ENCODE data around the gene MAGEF1.

Gene MAGEF1

DNA sequence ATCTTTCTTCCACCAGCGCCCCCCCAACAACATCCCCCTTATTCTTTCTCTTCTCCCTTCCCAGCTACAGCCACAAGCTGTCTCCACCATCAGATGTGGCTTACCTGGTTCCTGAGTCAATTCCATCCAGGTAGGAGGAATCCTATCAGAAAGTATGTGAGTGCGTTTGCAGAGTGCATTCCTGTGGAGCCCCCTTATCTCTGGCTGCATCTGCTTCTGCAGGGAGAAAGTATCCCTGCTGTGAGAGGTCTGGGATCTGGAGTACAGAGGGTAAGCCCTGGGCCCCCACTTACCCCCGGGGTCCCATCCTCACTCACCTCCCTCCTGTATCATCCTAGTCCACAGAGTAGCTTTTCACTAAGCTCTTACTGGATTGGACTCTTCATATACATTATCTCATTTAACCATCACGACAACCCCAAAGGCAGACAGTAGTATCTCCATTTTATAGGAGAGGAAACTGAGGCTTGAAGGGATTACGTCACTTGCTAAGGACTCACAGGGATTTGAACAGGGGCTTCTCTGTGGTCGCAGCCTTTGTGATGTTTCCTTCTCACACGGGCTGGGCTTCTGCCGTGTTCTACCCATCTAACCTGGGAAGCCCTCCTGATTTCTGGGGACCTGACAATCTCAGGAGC is 22.2 kb upstream of the MAGEF1 start:
- Histone ChIP-seq H2AK5ac (ENCODE audit: low read length, severe bottlenecking) (no peak overlapping the region), H3K4ac (ENCODE audit: low read depth in 1 of 2, low read length in 2 of 2) (no peak overlapping the region), H3K23ac (ENCODE audit: low read length in 2 of 2) (no peak overlapping the region), H3K14ac (ENCODE audit: low read length in 2 of 2) (no peak overlapping the region), H3K27me3 (ENCODE audit: control insufficient read depth in 1 of 2, insufficient read depth in 1 of 2, low read length in 2 of 2) (peaks cover 3 to 37% of the 10 kb centered on the region in 2 experiments), H3K9ac (ENCODE audit: low read length) (no peak overlapping the region), H3K18ac (ENCODE audit: low read depth in 1 of 2, low read length in 2 of 2) (no peak overlapping the region), H4K8ac (ENCODE audit: low read length) (no peak overlapping the region), H2BK120ac (ENCODE audit: low read depth, low read length) (no peak overlapping the region), H2BK5ac (ENCODE audit: low read depth, low read length, poor library complexity, severe bottlenecking) (no peak overlapping the region), H3K27ac (ENCODE audit: low read length, poor library complexity, severe bottlenecking) (no peak overlapping the region), H3K79me1 (replicated peaks; ENCODE audit: low read length, poor library complexity, severe bottlenecking) (no peaks in the 10 kb centered on the region), H3K9me3 (ENCODE audit: control insufficient read depth, low read length) (no peaks in the 10 kb centered on the region), H2AFZ (ENCODE audit: low read depth, low read length) (no peak overlapping the region), H3K4me3 (ENCODE audit: insufficient read depth in 1 of 2, low read depth in 1 of 2, low read length in 2 of 2) (no peak overlapping the region), H2BK12ac (ENCODE audit: low read length in 2 of 2) (no peak overlapping the region), H3K4me1 (ENCODE audit: control insufficient read depth, insufficient read depth, low read depth, low read length) (peaks cover 6% of the 10 kb centered on the region), H2BK15ac (ENCODE audit: low read depth, poor library complexity, severe bottlenecking) (no peak overlapping the region), H3K4me2 (ENCODE audit: low read length, poor library complexity, severe bottlenecking) (no peak overlapping the region), H4K91ac (ENCODE audit: low read length) (no peak overlapping the region), H3K36me3 (ENCODE audit: control insufficient read depth in 1 of 2, insufficient read depth in 2 of 2, low read depth in 1 of 2, low read length in 2 of 2) (no peaks in the 10 kb centered on the region)
- 83% methylated on average over 7 of the region's 8 CpGs for WGBS
- no peak for DNase-seq

DNA sequence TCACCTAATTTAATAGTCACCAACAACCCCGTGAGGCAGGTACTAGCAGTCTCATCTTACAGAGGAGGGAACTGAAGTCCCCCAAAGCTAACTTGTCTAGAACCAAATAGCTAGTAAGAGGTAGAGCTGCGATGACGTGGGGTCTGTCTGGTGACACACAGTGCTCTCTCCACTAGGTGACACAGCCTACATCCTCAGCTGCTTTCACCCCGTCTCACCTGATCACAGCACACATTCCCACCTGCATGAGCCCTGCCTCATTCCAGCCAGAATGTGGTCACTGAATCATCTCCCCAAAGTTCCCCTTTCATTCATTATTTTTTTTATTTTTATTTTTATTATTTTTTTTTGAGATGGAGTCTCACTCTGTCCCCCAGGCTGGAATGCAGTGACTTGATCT is 21.3 kb upstream of the MAGEF1 start:
- Histone ChIP-seq H2BK120ac (ENCODE audit: low read depth, low read length) (no peak overlapping the region), H3K4me3 (ENCODE audit: insufficient read depth in 1 of 2, low read depth in 1 of 2, low read length in 2 of 2) (no peak overlapping the region), H3K23ac (ENCODE audit: low read length in 2 of 2) (no peak overlapping the region), H3K79me1 (replicated peaks; ENCODE audit: low read length, poor library complexity, severe bottlenecking) (no peaks in the 10 kb centered on the region), H2AK5ac (ENCODE audit: low read length, severe bottlenecking) (no peak overlapping the region), H3K18ac (ENCODE audit: low read depth in 1 of 2, low read length in 2 of 2) (no peak overlapping the region), H2BK15ac (ENCODE audit: low read depth, poor library complexity, severe bottlenecking) (no peak overlapping the region), H3K14ac (ENCODE audit: low read length in 2 of 2) (no peak overlapping the region), H3K36me3 (ENCODE audit: control insufficient read depth in 1 of 2, insufficient read depth in 2 of 2, low read depth in 1 of 2, low read length in 2 of 2) (no peaks in the 10 kb centered on the region), H3K27me3 (ENCODE audit: control insufficient read depth in 1 of 2, insufficient read depth in 1 of 2, low read length in 2 of 2) (peaks cover 3 to 37% of the 10 kb centered on the region in 2 experiments), H2AFZ (ENCODE audit: low read depth, low read length) (no peak overlapping the region), H2BK5ac (ENCODE audit: low read depth, low read length, poor library complexity, severe bottlenecking) (no peak overlapping the region), H2BK12ac (ENCODE audit: low read length in 2 of 2) (no peak overlapping the region), H3K4ac (ENCODE audit: low read depth in 1 of 2, low read length in 2 of 2) (no peak overlapping the region), H3K4me1 (ENCODE audit: control insufficient read depth, insufficient read depth, low read depth, low read length) (peaks cover 4% of the 10 kb centered on the region), H3K9ac (ENCODE audit: low read length) (no peak overlapping the region), H3K9me3 (ENCODE audit: control insufficient read depth, low read length) (no peaks in the 10 kb centered on the region), H4K8ac (ENCODE audit: low read length) (no peak overlapping the region), H3K4me2 (ENCODE audit: low read length, poor library complexity, severe bottlenecking) (no peak overlapping the region), H3K27ac (ENCODE audit: low read length, poor library complexity, severe bottlenecking) (no peak overlapping the region), H4K91ac (ENCODE audit: low read length) (no peak overlapping the region)
- WGBS, result 92% methylated on average over 4 of the region's 4 CpGs
- no peak for DNase-seq

DNA sequence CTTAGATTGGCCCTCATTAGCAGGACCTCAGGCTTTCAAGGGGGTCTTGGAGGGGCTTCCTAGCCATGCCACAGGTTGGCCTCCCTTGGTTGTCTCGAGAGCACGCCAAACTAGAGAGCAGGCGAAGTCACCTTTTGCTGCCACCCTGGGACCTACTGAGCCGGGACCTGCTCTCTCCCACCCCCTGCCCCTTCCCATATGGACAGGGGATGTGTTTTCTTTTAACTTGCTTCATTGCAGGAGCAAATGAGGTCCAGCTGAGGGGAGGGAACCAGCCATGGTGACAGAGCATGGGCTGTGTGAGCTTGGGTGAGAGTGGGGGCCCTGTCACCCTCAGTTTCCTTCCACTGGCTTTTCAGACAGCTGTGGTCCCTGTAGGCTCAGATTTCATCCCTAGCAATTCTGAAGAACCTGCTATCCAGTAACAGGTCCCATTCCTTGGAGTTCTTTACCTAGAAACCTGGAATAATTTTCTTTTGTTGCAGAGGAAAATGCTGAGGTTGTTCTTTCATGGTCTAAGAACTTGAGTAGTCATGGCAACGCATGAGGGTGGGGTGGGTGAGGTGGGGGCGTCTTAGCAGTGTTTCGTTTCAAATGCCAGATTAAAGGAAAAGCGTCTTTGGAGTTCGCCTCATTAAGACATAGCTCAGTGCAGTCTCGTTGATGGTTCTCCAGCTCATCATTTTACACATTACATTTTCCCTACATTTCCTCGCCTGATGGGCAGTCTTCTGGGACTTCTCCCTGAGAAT is 20.1 kb upstream of the MAGEF1 start:
- no peak overlapping the region for H2AFZ ChIP-seq (ENCODE audit: low read depth, low read length)
- no peak overlapping the region for H2BK120ac ChIP-seq (ENCODE audit: low read depth, low read length)
- no peak overlapping the region for H3K4me2 ChIP-seq (ENCODE audit: low read length, poor library complexity, severe bottlenecking)
- no peak overlapping the region for H2BK5ac ChIP-seq (ENCODE audit: low read depth, low read length, poor library complexity, severe bottlenecking)
- H3K14ac ChIP-seq (ENCODE audit: low read length in 2 of 2), result no peak overlapping the region
- no peak overlapping the region for H4K8ac ChIP-seq (ENCODE audit: low read length)
- no peaks in the 10 kb centered on the region for H3K4me1 ChIP-seq (ENCODE audit: control insufficient read depth, insufficient read depth, low read depth, low read length)
- H2BK12ac ChIP-seq (ENCODE audit: low read length in 2 of 2), result no peak overlapping the region
- no peak overlapping the region for H2AK5ac ChIP-seq (ENCODE audit: low read length, severe bottlenecking)
- no peak overlapping the region for H2BK15ac ChIP-seq (ENCODE audit: low read depth, poor library complexity, severe bottlenecking)
- H3K18ac ChIP-seq (ENCODE audit: low read depth in 1 of 2, low read length in 2 of 2), result no peak overlapping the region
- peaks cover 3 to 37% of the 10 kb centered on the region in 2 experiments for H3K27me3 ChIP-seq (ENCODE audit: control insufficient read depth in 1 of 2, insufficient read depth in 1 of 2, low read length in 2 of 2)
- no peak overlapping the region for H3K4ac ChIP-seq (ENCODE audit: low read depth in 1 of 2, low read length in 2 of 2)
- H3K4me3 ChIP-seq (ENCODE audit: insufficient read depth in 1 of 2, low read depth in 1 of 2, low read length in 2 of 2), result no peak overlapping the region
- no peaks in the 10 kb centered on the region for H3K36me3 ChIP-seq (ENCODE audit: control insufficient read depth in 1 of 2, insufficient read depth in 2 of 2, low read depth in 1 of 2, low read length in 2 of 2)
- DNase-seq, result no peak
- no peak overlapping the region for H3K9ac ChIP-seq (ENCODE audit: low read length)
- H3K79me1 ChIP-seq (replicated peaks; ENCODE audit: low read length, poor library complexity, severe bottlenecking), result no peaks in the 10 kb centered on the region
- no peak overlapping the region for H3K23ac ChIP-seq (ENCODE audit: low read length in 2 of 2)
- no peaks in the 10 kb centered on the region for H3K9me3 ChIP-seq (ENCODE audit: control insufficient read depth, low read length)
- no peak overlapping the region for H3K27ac ChIP-seq (ENCODE audit: low read length, poor library complexity, severe bottlenecking)
- H4K91ac ChIP-seq (ENCODE audit: low read length), result no peak overlapping the region
- 90% methylated on average over 9 of the region's 11 CpGs for WGBS

DNA sequence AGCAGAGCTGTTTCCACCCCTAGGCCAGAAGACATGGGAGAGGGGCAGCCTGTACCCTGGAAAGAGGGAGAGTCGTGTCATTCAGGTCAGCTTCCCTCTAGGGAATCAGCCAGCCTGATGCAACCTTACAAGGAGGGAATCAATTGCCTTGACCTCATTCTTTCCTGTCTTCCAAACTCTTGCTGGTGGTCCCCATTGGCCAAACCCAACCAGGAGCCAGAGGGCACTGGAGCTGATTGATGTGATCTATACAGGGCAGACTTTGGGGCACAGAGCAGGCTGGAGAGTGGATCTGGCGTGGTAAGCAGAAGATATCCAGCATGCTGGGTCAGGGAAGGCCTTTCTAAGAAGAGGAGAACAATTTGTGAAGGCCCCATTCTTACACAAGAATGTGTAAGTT is 19.1 kb upstream of the MAGEF1 start:
- no peak overlapping the region for H2BK12ac ChIP-seq (ENCODE audit: low read length in 2 of 2)
- H2BK5ac ChIP-seq (ENCODE audit: low read depth, low read length, poor library complexity, severe bottlenecking), result no peak overlapping the region
- no peaks in the 10 kb centered on the region for H3K36me3 ChIP-seq (ENCODE audit: control insufficient read depth in 1 of 2, insufficient read depth in 2 of 2, low read depth in 1 of 2, low read length in 2 of 2)
- no peak overlapping the region for H3K4ac ChIP-seq (ENCODE audit: low read depth in 1 of 2, low read length in 2 of 2)
- no peak overlapping the region for H2BK120ac ChIP-seq (ENCODE audit: low read depth, low read length)
- H3K14ac ChIP-seq (ENCODE audit: low read length in 2 of 2), result no peak overlapping the region
- no peak for DNase-seq
- no peak overlapping the region for H3K4me2 ChIP-seq (ENCODE audit: low read length, poor library complexity, severe bottlenecking)
- no peak overlapping the region for H3K18ac ChIP-seq (ENCODE audit: low read depth in 1 of 2, low read length in 2 of 2)
- no peak overlapping the region for H4K8ac ChIP-seq (ENCODE audit: low read length)
- H2BK15ac ChIP-seq (ENCODE audit: low read depth, poor library complexity, severe bottlenecking), result no peak overlapping the region
- H3K27ac ChIP-seq (ENCODE audit: low read length, poor library complexity, severe bottlenecking), result no peak overlapping the region
- H3K9ac ChIP-seq (ENCODE audit: low read length), result no peak overlapping the region
- 84% methylated on average over 2 of the region's 2 CpGs for WGBS
- H4K91ac ChIP-seq (ENCODE audit: low read length), result no peak overlapping the region
- H3K4me1 ChIP-seq (ENCODE audit: control insufficient read depth, insufficient read depth, low read depth, low read length), result no peaks in the 10 kb centered on the region
- H3K4me3 ChIP-seq (ENCODE audit: insufficient read depth in 1 of 2, low read depth in 1 of 2, low read length in 2 of 2), result no peak overlapping the region
- no peaks in the 10 kb centered on the region for H3K9me3 ChIP-seq (ENCODE audit: control insufficient read depth, low read length)
- peaks cover 3 to 37% of the 10 kb centered on the region in 2 experiments for H3K27me3 ChIP-seq (ENCODE audit: control insufficient read depth in 1 of 2, insufficient read depth in 1 of 2, low read length in 2 of 2)
- H3K23ac ChIP-seq (ENCODE audit: low read length in 2 of 2), result no peak overlapping the region
- H2AFZ ChIP-seq (ENCODE audit: low read depth, low read length), result no peak overlapping the region
- H2AK5ac ChIP-seq (ENCODE audit: low read length, severe bottlenecking), result no peak overlapping the region
- no peaks in the 10 kb centered on the region for H3K79me1 ChIP-seq (replicated peaks; ENCODE audit: low read length, poor library complexity, severe bottlenecking)

All from mesenchymal stem cell (in vitro differentiated cells and primary cell).